NCI-H1694 (cell line): ENCODE measurements around the gene HNRNPU.
A peak's percentile ranks its signal among the peaks of the same experiment; 100 is the strongest.
"Not testable (repeated sequence)": the region's sequence is repeated elsewhere in the genome, so short reads cannot be mapped to it uniquely, and the experiment has no call there.

Experiments
- DNase-seq: peaks from one replicate; lab custom pipeline; 2025; lab: John Stamatoyannopoulos, UW

HNRNPU gene

GRCh38 chr1:244840219-244840794, 24.0 kb downstream of the HNRNPU start:
- no peak for DNase-seq

GRCh38 chr1:244839656-244840055, 24.7 kb downstream of the HNRNPU start:
- DNase-seq, result no peak

- DNase-seq, result no peak
These were observed 26.6 kb downstream of the HNRNPU start for GRCh38 chr1:244837597-244838258.

GRCh38 chr1:244836584-244836983, 27.8 kb downstream of the HNRNPU start:
- DNase-seq, result no peak

GRCh38 chr1:244836135-244836521, 28.2 kb downstream of the HNRNPU start:
- no peak for DNase-seq

GRCh38 chr1:244835276-244836134, 28.8 kb downstream of the HNRNPU start, which contains the start of gene COX20:
TSS of gene COX20 (plus strand) at chr1:244835658. CDS start at chr1:244835715, 57 bp downstream.
- peak; percentile 92 for DNase-seq

GRCh38 chr1:244834543-244835275, 29.6 kb downstream of the HNRNPU start:
- DNase-seq, result peak; percentile 92

GRCh38 chr1:244833734-244834542, 30.4 kb downstream of the HNRNPU start:
- DNase-seq, result peak; percentile 85

- DNase-seq, result not testable (repeated sequence)
These were observed 31.1 kb downstream of the HNRNPU start for GRCh38 chr1:244833260-244833659.

GRCh38 chr1:244830639-244831038, 33.7 kb downstream of the HNRNPU start:
- no peak for DNase-seq

GRCh38 chr1:244826712-244827111, 37.6 kb downstream of the HNRNPU start:
- no peak for DNase-seq

GRCh38 chr1:244822878-244823277, 41.5 kb downstream of the HNRNPU start:
- no peak for DNase-seq

- DNase-seq, result no peak
These were observed 43.2 kb downstream of the HNRNPU start for GRCh38 chr1:244821134-244821533.

GRCh38 chr1:244820131-244820530, 44.2 kb downstream of the HNRNPU start:
- no peak for DNase-seq

GRCh38 chr1:244817415-244817894, 46.9 kb downstream of the HNRNPU start:
- no peak for DNase-seq

- DNase-seq, result no peak
These were observed 48.7 kb downstream of the HNRNPU start for GRCh38 chr1:244815600-244816099.

GRCh38 chr1:244813327-244813726, 51.0 kb downstream of the HNRNPU start:
- DNase-seq, result no peak

- no peak for DNase-seq
These were observed 54.1 kb downstream of the HNRNPU start for GRCh38 chr1:244810221-244810620.

- no peak for DNase-seq
These were observed 57.2 kb downstream of the HNRNPU start for GRCh38 chr1:244807138-244807537.

GRCh38 chr1:244804841-244805240, 59.5 kb downstream of the HNRNPU start:
- no peak for DNase-seq
